Endothelial cell of umbilical vein (primary cell): ENCODE results near the gene PNKP. TPM values are rescaled to one million over a fixed set of nuclear protein-coding genes. Genes with fewer than 3 reads are reported as not detected.

ENCODE experiments used
- BruUV-seq: library from RNA; stranded (reverse); fragments of 400-500 nt; replicated peaks from 2 replicates; lab custom pipeline; 2021; lab: Mats Ljungman, UMichigan
- CTCF ChIA-PET: fragments of 300-600, 350-600 bp; sonication (Branson Sonifier 250); formaldehyde crosslinking; loops from one replicate; lab custom pipeline; 2021; ENCODE audit warnings: antibody characterized with exemption, inconsistent platforms; lab: Charles Lee
- POLR2A ChIA-PET: fragments of 300-600, 350-600 bp; sonication (Branson Sonifier 250); formaldehyde crosslinking; loops from one replicate; lab custom pipeline; 2021; ENCODE audit warnings: antibody characterized with exemption, inconsistent platforms; lab: Charles Lee
- DNase-seq: peaks from one replicate; pipeline ENCODE4 v3.0.0-alpha.2; 2011; ENCODE audit warnings: low read depth, low spot score
- FAIRE-seq: peaks from 2 replicates; lab custom pipeline; 2011; peaks lifted over from hg19 to GRCh38; lab: Jason Lieb, UNC
- H2AFZ ChIP-seq: 2 replicates; pipeline ENCODE4 v1.6.0; 2012; ENCODE audit warnings: low read depth, low read length, control low read depth, inconsistent platforms
- H3K27ac ChIP-seq: 2 replicates; pipeline ENCODE4 v1.5.1; 2011; ENCODE audit warnings: low read depth, mild to moderate bottlenecking, control low read depth, low read length, moderate library complexity; ENCODE audit not compliant: insufficient read depth
- H3K27me3 ChIP-seq, 2 experiments: 2 replicates each; pipeline versions ENCODE4 v1.6.0 to v1.6.1; 2011; ENCODE audit warnings: low read length in 2 of 2, mixed read lengths in 1 of 2; ENCODE audit not compliant: control insufficient read depth in 2 of 2, insufficient read depth in 2 of 2
- H3K36me3 ChIP-seq, 2 experiments: 2 replicates in 1 of 2; 3 replicates in 1 of 2; pipeline ENCODE4 v1.5.1; 2011; ENCODE audit warnings: low read length in 2 of 2, mild to moderate bottlenecking in 1 of 2, moderate library complexity in 1 of 2; ENCODE audit not compliant: control insufficient read depth in 2 of 2, insufficient read depth in 2 of 2; ENCODE audit errors: extremely low read depth in 1 of 2
- H3K4me1 ChIP-seq: 3 replicates; pipeline ENCODE4 v1.5.1; 2011; ENCODE audit warnings: mild to moderate bottlenecking, low read length; ENCODE audit not compliant: control insufficient read depth, insufficient read depth; ENCODE audit errors: extremely low read depth
- H3K4me2 ChIP-seq: 2 replicates; pipeline ENCODE4 v1.6.1; 2011; ENCODE audit warnings: low read length, control low read depth, mixed read lengths; ENCODE audit not compliant: insufficient read depth
- H3K4me3 ChIP-seq, 3 experiments: fragments of 200-600 bp in 1 of 3; sonication (generic), shearing (Covaris generic) in 1 of 3; replicated peaks in 1 of 3; 2 replicates each; pipeline ENCODE4 v1.5.1; 2011 to 2016; ENCODE audit warnings: control low read depth in 3 of 3, low read length in 3 of 3, mild to moderate bottlenecking in 2 of 3, inconsistent platforms in 1 of 3, low read depth in 1 of 3, moderate library complexity in 1 of 3; ENCODE audit not compliant: insufficient read depth in 1 of 3
- H3K79me2 ChIP-seq: 2 replicates; pipeline ENCODE4 v1.6.0; 2012; ENCODE audit warnings: low read length, inconsistent platforms; ENCODE audit not compliant: control insufficient read depth, insufficient read depth
- H3K9ac ChIP-seq: replicated peaks from 2 replicates; pipeline ENCODE3; 2011; ENCODE audit warnings: low read length, control low read depth; ENCODE audit not compliant: insufficient read depth; ENCODE audit errors: extremely low read depth
- H3K9me1 ChIP-seq: replicated peaks from 3 replicates; pipeline ENCODE4 v1.6.0; 2011; ENCODE audit warnings: mild to moderate bottlenecking, low read length; ENCODE audit not compliant: control insufficient read depth, insufficient read depth; ENCODE audit errors: extremely low read depth
- H3K9me3 ChIP-seq: replicated peaks from 2 replicates; pipeline ENCODE4 v1.5.1; 2012; ENCODE audit warnings: low read length, inconsistent platforms; ENCODE audit not compliant: control insufficient read depth, insufficient read depth
- H4K20me1 ChIP-seq: replicated peaks from 2 replicates; pipeline ENCODE3; 2011; ENCODE audit warnings: mild to moderate bottlenecking, low read length; ENCODE audit not compliant: control insufficient read depth, insufficient read depth; ENCODE audit errors: extremely low read depth
- CTCF ChIP-seq, 2 donors: IDR thresholded peaks; 1 replicate in 1 of 2; 2 replicates in 1 of 2; pipeline ENCODE4 v1.5.1; 2011; ENCODE audit warnings: low read length in 2 of 2, mild to moderate bottlenecking in 2 of 2, moderate library complexity in 2 of 2, control low read depth in 1 of 2, inconsistent platforms in 1 of 2, low read depth in 1 of 2; ENCODE audit not compliant: insufficient read depth in 1 of 2; ENCODE audit errors: extremely low read depth in 1 of 2
- EZH2 ChIP-seq: IDR thresholded peaks from 2 replicates; pipeline ENCODE4 v1.6.1; 2012; ENCODE audit warnings: borderline replicate concordance, low read depth, mild to moderate bottlenecking, moderate library complexity, low read length, inconsistent platforms; ENCODE audit not compliant: severe bottlenecking
- FOS ChIP-seq: IDR thresholded peaks from 2 replicates; pipeline ENCODE4 v1.6.1; 2011; ENCODE audit warnings: mild to moderate bottlenecking, low read length, moderate library complexity, borderline replicate concordance; ENCODE audit not compliant: insufficient read depth
- GATA2 ChIP-seq: IDR thresholded peaks from 2 replicates; pipeline ENCODE4 v1.7.0; 2011; ENCODE audit warnings: low read depth, mild to moderate bottlenecking, moderate library complexity, mixed read lengths, low read length; ENCODE audit not compliant: insufficient read length, insufficient read depth
- JUN ChIP-seq: IDR thresholded peaks from 2 replicates; pipeline ENCODE4 v1.6.1; 2011; ENCODE audit warnings: borderline replicate concordance, low read depth; ENCODE audit not compliant: insufficient read length, insufficient read depth
- MAX ChIP-seq: IDR thresholded peaks from 2 replicates; pipeline ENCODE4 v1.6.1; 2011; ENCODE audit not compliant: insufficient read depth, insufficient read length
- MYC ChIP-seq: IDR thresholded peaks from one replicate; pipeline ENCODE4 v1.6.1; 2011; ENCODE audit warnings: mild to moderate bottlenecking, low read depth, low read length
- POLR2A ChIP-seq: IDR thresholded peaks from 2 replicates; pipeline ENCODE4 v1.6.1; 2012; ENCODE audit warnings: low read depth, mild to moderate bottlenecking, control low read depth, low read length
- POLR2AphosphoS5 ChIP-seq: IDR thresholded peaks from 2 replicates; pipeline ENCODE4 v1.6.1; 2012; ENCODE audit warnings: low read depth, mild to moderate bottlenecking, control low read depth, low read length, moderate library complexity; ENCODE audit not compliant: insufficient read depth
- dilution Hi-C: fragments of 300-500 bp; cut with MboI; formaldehyde crosslinking; loops from one replicate; pipeline ENCODE4 v1.15.0; 2019; ENCODE audit warnings: low sequenced_read_pairs; ENCODE audit not compliant: extremely low pct_ligation_motif_present
- intact Hi-C: fragments of 100-400 bp; cut with micrococcal nuclease; formaldehyde crosslinking; loops from one replicate; pipeline ENCODE4 v1.10.0; 2022
- polyA plus RNA-seq, 4 experiments: library from polyadenylated mRNA; depleted of rRNA in 3 of 4; stranded (reverse) in 3 of 4; unstranded in 1 of 4; fragments of >200 nt; gene quantifications; 2 replicates each; pipeline versions ENCODE4 v1.2.1 to v1.2.3, GENCODE V29; 2011 to 2012; ENCODE audit warnings: missing spikeins in 1 of 4
- total RNA-seq: library from RNA; stranded (reverse); gene quantifications from 2 replicates; pipeline ENCODE4 v1.2.3, GENCODE V29; 2021

The PNKP gene
- total and polyA plus RNA-seq, 2 donors (not counting 3 experiments of a cell fraction or from before 2014, with no cell fraction given): 39.4 to 112 TPM

- FAIRE-seq (no peak), DNase-seq (no peak)
- TF ChIP-seq GATA2: no peak
- TSS peak; percentile 18 for BruUV-seq
- H3K79me2 ChIP-seq: no peaks in the 10 kb centered on the region
- no peaks in the 10 kb centered on the region for H3K9me1 ChIP-seq
- no peaks in the 10 kb centered on the region for H3K4me1 ChIP-seq
- no peak overlapping the region for H3K27ac ChIP-seq
- no peaks in the 10 kb centered on the region for H3K27me3 ChIP-seq
- H3K4me2 ChIP-seq: no peak overlapping the region
- no peaks in the 10 kb centered on the region for H4K20me1 ChIP-seq
- intact Hi-C loops: no loop called here
- CTCF ChIA-PET: no interaction called here
- dilution Hi-C loops: no loop called here
- peaks cover 6 to 23% of the 10 kb centered on the region in 2 experiments for H3K36me3 ChIP-seq
- no peak overlapping the region for H3K9ac ChIP-seq
- POLR2A ChIA-PET: no interaction called here
- no peak overlapping the region for H2AFZ ChIP-seq
- no peak overlapping the region for H3K4me3 ChIP-seq
- H3K9me3 ChIP-seq: no peaks in the 10 kb centered on the region
Measured at GRCh38 chr19:49908480-49909420, 41.4 kb upstream of the PNKP start.

GRCh38 chr19:49907745-49908446 is 40.5 kb upstream of the PNKP start:
- FAIRE-seq (no peak), DNase-seq (no peak)
- intact Hi-C loops: no loop called here
- no peak overlapping the region for H2AFZ ChIP-seq
- H3K9me3 ChIP-seq: no peaks in the 10 kb centered on the region
- no peak overlapping the region for H3K9ac ChIP-seq
- H3K4me1 ChIP-seq: no peaks in the 10 kb centered on the region
- ChIA-PET CTCF (interaction anchor here (1.3 kb wide), 1 partner anchor 10 kb away, joined by 5 read pairs; no protein-coding TSS in a partner anchor), POLR2A (no interaction called here)
- no peaks in the 10 kb centered on the region for H3K9me1 ChIP-seq
- dilution Hi-C loops: no loop called here
- H3K36me3 ChIP-seq: peaks cover 6 to 23% of the 10 kb centered on the region in 2 experiments
- H3K27ac ChIP-seq: no peak overlapping the region
- H4K20me1 ChIP-seq: no peaks in the 10 kb centered on the region
- no peaks in the 10 kb centered on the region for H3K79me2 ChIP-seq
- H3K4me3 ChIP-seq: no peak overlapping the region
- H3K4me2 ChIP-seq: no peak overlapping the region
- TF ChIP-seq MYC: no peak
- TF ChIP-seq FOS: no peak
- no peak for TF ChIP-seq MAX
- TF ChIP-seq POLR2AphosphoS5: no peak
- TF ChIP-seq JUN: no peak
- no peak for TF ChIP-seq POLR2A
- no peak for TF ChIP-seq GATA2
- no peak for TF ChIP-seq CTCF (IDR thresholded peaks at IDR 0.05; ENCODE audit: extremely low read depth in 1 of 2, insufficient read depth in 1 of 2, low read depth in 1 of 2, low read length in 2 of 2)
- no peak for TF ChIP-seq EZH2
- BruUV-seq: no TSS peak
- H3K27me3 ChIP-seq: no peaks in the 10 kb centered on the region
